NCI-H1694 (cell line): ENCODE measurements around the gene ADM5.
A peak's percentile ranks its signal among the peaks of the same experiment; 100 is the strongest.

Experiments
- DNase-seq: peaks from one replicate; lab custom pipeline; 2025; lab: John Stamatoyannopoulos, UW

ADM5 gene

GRCh38 chr19:49658566-49659442, 30.6 kb upstream of the ADM5 start:
- DNase-seq: no peak

DNA sequence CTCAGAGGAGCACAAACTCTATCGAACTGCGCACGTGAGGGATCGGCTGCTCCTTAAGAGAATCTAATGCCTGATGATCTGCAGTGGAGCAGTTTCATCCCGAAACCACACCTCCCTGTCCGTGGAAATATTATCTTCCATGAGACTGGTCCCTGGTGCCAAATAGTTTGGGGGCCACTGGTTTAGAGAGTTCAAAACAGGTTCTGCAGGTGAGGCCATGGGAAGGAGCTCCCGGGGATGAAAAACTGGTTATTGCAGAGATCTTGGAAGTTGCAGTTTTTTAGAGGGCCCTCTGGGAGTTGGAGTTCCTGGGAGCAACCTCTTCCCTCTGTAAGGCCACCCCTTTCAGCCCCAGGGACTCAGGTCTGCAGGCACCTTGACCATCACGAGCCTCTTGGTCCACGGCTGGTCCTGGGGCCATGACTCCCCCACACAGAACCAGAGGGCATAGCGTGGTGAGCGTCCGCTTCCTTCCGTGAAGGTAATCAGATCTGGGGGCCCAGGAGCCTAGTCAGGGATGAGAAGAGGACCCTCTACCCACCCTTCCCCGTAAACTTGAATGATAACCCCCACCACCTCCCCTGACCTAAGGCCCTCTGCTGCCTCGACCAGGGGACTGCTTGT, 28.9 kb upstream of the ADM5 start:
- DNase-seq: no peak

GRCh38 chr19:49662011-49662410, 27.4 kb upstream of the ADM5 start:
- DNase-seq: no peak

- DNase-seq: no peak
These were observed 26.2 kb upstream of the ADM5 start for GRCh38 chr19:49663224-49663623.

- peak; percentile 46 for DNase-seq
These were observed 25.0 kb upstream of the ADM5 start for GRCh38 chr19:49664171-49665035.

DNA sequence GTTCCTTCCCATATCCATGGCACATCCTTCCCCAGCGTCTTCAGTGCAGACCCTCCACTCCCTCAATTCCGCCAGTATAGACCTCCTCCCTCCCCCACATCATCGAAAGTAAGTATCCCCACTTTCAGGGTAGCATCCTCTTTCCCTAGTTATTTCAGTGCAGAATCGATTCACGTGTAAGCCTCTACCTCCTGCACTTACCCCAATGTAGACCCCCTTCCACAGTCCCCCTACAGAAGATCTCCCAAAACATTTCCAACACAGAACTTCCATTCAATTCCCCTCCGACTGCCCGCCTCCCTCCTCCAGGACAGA, 24.4 kb upstream of the ADM5 start:
- no peak for DNase-seq

- DNase-seq: peak; percentile 85
These were observed 23.9 kb upstream of the ADM5 start, which contains the start of the genes BCL2L12 and IRF3 for GRCh38 chr19:49665351-49666119. Gene BCL2L12 (plus strand): TSS chr19:49665933. CDS start chr19:49666693, 760 bp downstream. Gene IRF3 (minus strand): TSS chr19:49665857. CDS start chr19:49664838, 1,019 bp downstream.

DNA sequence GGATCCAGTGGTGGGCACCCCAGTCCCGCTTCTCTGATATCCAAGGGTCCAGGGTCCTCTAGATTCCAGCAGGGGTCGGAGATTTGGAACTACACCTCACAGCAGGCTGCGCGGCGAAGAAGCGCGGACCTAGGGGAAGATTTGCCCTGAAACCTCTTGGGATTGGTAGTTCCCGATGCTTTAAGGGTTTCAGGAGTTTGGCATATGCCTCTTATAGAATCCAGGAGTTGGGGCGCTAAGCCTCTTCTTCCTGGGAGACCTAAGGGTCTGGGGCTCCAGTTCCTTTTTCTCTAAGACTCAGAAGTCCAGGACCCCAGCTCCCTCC, 23.3 kb upstream of the ADM5 start:
- no peak for DNase-seq

- DNase-seq: no peak
These were observed 21.9 kb upstream of the ADM5 start for GRCh38 chr19:49667473-49667872.

- DNase-seq: no peak
These were observed 19.9 kb upstream of the ADM5 start for GRCh38 chr19:49669516-49669915.

GRCh38 chr19:49672131-49672919, 17.1 kb upstream of the ADM5 start:
- DNase-seq: peak; percentile 78

GRCh38 chr19:49676136-49676783, 13.1 kb upstream of the ADM5 start:
- DNase-seq: peak; percentile 94

DNA sequence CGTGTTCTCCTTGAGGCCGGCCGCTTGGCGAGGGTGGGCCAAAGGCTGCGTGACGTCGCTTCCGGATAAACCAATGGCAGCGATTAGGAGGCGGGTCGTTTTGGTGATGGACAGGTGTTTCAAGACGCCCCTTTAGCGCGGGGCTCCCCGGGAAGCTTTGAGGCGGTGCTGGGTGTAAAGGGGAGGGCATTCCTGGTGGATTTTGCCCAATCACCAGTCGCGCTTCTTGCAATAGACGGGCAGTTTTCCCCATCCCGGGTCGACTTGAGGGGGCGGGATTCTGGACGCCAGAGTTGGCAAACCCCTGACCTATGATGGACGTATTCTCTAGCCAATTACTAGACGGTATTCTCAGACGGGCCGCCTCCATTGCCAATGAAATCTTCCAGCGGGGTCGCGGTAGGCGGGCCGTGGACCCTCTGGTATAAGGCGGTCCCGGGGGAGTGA, 12.6 kb upstream of the ADM5 start:
- DNase-seq: peak; percentile 100

DNA sequence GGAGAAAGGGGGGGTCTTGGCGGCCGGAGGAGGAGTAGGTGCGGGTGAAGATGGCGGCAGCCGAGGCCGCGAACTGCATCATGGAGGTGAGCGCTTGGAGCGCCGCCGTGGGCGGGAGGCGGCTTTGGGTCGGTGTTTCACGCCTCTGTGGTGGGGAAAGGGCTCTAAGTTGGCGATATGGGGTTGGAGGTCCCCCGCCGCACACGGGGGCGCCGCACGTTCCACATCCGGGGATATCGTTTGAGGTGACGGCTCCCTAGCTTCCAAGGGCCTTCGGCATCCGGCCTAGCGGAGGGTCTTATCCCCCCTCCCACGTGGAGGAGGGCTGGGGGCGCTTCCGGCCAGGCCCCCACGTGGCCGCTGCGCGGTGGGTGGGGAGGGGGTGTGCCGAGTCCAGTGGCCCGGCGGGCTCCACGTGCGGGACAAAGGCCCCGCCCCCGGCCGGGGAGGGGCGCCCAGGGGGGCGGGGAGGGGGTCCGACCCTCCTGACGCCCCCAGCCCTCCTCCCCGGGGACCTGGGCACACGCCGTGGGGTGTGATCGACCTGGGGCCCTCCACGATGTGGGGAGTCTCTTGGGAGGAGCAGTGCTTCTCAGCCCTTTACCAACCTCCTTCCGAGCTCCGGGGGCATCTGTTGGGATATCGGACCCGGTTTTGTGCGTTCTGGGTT, 12.0 kb upstream of the ADM5 start, which contains the start of gene PRMT1:
TSS of gene PRMT1 (plus strand) at position 41 of the 670 bp plus-strand sequence. CDS start at position 51, 10 bp downstream.
- DNase-seq: no peak

- peak; percentile 95 for DNase-seq
These were observed 11.3 kb upstream of the ADM5 start for GRCh38 chr19:49677901-49678674.

- DNase-seq: no peak
These were observed 10.2 kb upstream of the ADM5 start for GRCh38 chr19:49678985-49679770.

DNA sequence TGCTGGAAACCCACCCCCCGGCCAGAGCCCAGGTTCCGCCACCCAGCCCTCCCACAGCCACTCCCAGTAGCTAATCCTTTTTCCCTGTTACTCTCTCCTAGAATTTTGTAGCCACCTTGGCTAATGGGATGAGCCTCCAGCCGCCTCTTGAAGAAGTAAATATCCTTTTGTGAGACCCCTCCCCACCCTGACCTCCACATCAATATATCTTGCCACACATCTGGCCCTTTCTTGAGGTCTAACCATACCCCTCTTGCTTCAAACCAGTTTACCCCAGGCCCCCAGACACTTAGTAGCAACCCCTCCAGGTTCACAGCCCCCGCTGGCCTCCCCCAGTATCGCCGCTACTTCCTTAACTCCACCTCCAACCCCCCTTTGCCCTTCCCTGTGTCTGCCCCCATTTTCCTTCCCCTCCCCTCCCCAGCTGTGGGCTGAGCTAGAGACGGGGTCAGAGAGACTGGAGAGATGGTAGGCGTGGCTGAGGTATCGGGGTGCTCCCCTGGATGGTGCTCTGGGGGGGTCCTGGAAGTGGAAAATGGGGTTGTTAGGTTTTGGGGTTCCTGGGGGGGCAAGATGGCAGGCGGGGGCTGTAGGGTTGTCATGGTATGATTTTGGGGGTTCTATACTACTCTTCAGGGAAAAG, 9.5 kb upstream of the ADM5 start:
- no peak for DNase-seq
